ENCODE measurements around the gene ZCCHC4.

ZCCHC4 gene

GRCh38 chr4:25306518-25307057 lies 6.0 kb upstream of the ZCCHC4 start:
- ChIA-PET CTCF (interaction anchor here (0.6 to 0.7 kb wide), 2 partner anchors 29 to 658 kb away, joined by 3 to 5 read pairs; no protein-coding TSS in a partner anchor), POLR2A (ENCODE audit: low non-redundant PET) (no interaction called here)
- H3K27ac ChIP-seq, result no peak overlapping the region
- no peak for DNase-seq (ENCODE audit: low spot score)
- no peak for TF ChIP-seq CTCF (conservative IDR thresholded peaks at IDR 0.05; ENCODE audit: low read depth)

- CTCF ChIA-PET, result interaction anchor here (0.6 kb wide), 1 partner anchor 35 kb away, joined by 4 read pairs; no protein-coding TSS in a partner anchor
Observed at GRCh38 chr4:25307596-25307995, 5.0 kb upstream of the ZCCHC4 start.

GRCh38 chr4:25308306-25308705 lies 4.3 kb upstream of the ZCCHC4 start:
- no peak for DNase-seq (ENCODE audit: low spot score)
- no peak for TF ChIP-seq CTCF (conservative IDR thresholded peaks at IDR 0.05; ENCODE audit: low read depth)
- POLR2A ChIA-PET (ENCODE audit: low non-redundant PET), result no interaction called here
- H3K27ac ChIP-seq, result no peak overlapping the region
- CTCF ChIA-PET, result no interaction called here

More at GRCh38 chr4:25307596-25307995, 5.0 kb upstream of the ZCCHC4 start:
- no peak for DNase-seq (ENCODE audit: low spot score)
- TF ChIP-seq CTCF (conservative IDR thresholded peaks at IDR 0.05; ENCODE audit: low read depth), result no peak
- H3K27ac ChIP-seq, result no peak overlapping the region
- POLR2A ChIA-PET (ENCODE audit: low non-redundant PET), result no interaction called here

- ChIA-PET POLR2A (ENCODE audit: low non-redundant PET) (no interaction called here), CTCF (interaction anchor here (0.6 kb wide), 1 partner anchor 113 kb away, joined by 7 read pairs; no protein-coding TSS in a partner anchor)
- H3K27ac ChIP-seq, result no peak overlapping the region
- no peak for DNase-seq (ENCODE audit: low spot score)
- TF ChIP-seq CTCF (conservative IDR thresholded peaks at IDR 0.05; ENCODE audit: low read depth), result no peak
Observed at GRCh38 chr4:25308761-25309160, 3.8 kb upstream of the ZCCHC4 start.

- CTCF ChIA-PET, result interaction anchor here (0.6 to 0.7 kb wide), 3 partner anchors 33 to 75 kb away, joined by 3 to 6 read pairs (median 5); no protein-coding TSS in a partner anchor
- no peak for DNase-seq (ENCODE audit: low spot score)
- no peak for TF ChIP-seq CTCF (conservative IDR thresholded peaks at IDR 0.05; ENCODE audit: low read depth)
- POLR2A ChIA-PET (ENCODE audit: low non-redundant PET), result no interaction called here
- H3K27ac ChIP-seq, result no peak overlapping the region
Observed at GRCh38 chr4:25310066-25310802, 2.3 kb upstream of the ZCCHC4 start.

GRCh38 chr4:25310803-25311166 lies 1.8 kb upstream of the ZCCHC4 start:
- no peak overlapping the region for H3K27ac ChIP-seq
- TF ChIP-seq CTCF (conservative IDR thresholded peaks at IDR 0.05; ENCODE audit: low read depth), result no peak
- no peak for DNase-seq (ENCODE audit: low spot score)
- CTCF ChIA-PET, result interaction anchor here (0.7 kb wide), 1 partner anchor 17 kb away, joined by 3 read pairs; no protein-coding TSS in a partner anchor
- POLR2A ChIA-PET (ENCODE audit: low non-redundant PET), result no interaction called here

Data from RWPE1 (cell line).